GM23338 (cell line): Measurements from ENCODE around the gene NDC1.

Source experiments
- JUNB ChIP-seq: IDR thresholded peaks from one replicate; pipeline ENCODE4 v1.6.1; 2016; ENCODE audit warnings: antibody characterized with exemption; ENCODE audit not compliant: unreplicated experiment
- TF ChIP-seq, protein P1 (sequence below), 2 experiments: fragments of 200-600 bp in 1 of 2; sonication (generic) in 1 of 2; conservative IDR thresholded peaks; 2 replicates each; pipeline versions ENCODE4 v1.5.1 to v1.6.1; 2016 to 2017; ENCODE audit warnings: antibody characterized with exemption in 2 of 2, low read depth in 2 of 2, mild to moderate bottlenecking in 2 of 2, moderate library complexity in 1 of 2
- TF ChIP-seq, protein P2 (sequence below): IDR thresholded peaks from one replicate; pipeline ENCODE4 v1.6.1; 2018; ENCODE audit warnings: antibody characterized with exemption; ENCODE audit not compliant: unreplicated experiment

DNA sequence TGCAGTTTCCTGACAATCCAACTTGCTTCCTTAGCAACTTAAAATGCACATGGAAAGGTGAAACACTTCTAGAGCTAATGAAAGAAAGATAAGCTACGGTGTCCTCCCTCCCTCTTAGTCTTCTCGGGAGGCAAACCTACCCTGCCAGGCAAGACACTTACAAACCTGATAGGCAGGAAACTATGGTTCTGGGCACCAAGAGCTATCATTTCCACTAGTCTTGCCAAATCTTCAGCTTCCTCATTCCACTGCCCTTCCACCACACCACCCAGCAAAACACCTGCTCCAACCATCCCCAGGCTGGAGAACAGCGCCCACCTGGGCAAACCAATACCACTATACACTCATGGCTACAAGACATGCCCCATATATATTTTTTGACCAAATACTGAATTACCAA lies 15.2 kb downstream of the NDC1 start:
- TF ChIP-seq, protein P1, sequence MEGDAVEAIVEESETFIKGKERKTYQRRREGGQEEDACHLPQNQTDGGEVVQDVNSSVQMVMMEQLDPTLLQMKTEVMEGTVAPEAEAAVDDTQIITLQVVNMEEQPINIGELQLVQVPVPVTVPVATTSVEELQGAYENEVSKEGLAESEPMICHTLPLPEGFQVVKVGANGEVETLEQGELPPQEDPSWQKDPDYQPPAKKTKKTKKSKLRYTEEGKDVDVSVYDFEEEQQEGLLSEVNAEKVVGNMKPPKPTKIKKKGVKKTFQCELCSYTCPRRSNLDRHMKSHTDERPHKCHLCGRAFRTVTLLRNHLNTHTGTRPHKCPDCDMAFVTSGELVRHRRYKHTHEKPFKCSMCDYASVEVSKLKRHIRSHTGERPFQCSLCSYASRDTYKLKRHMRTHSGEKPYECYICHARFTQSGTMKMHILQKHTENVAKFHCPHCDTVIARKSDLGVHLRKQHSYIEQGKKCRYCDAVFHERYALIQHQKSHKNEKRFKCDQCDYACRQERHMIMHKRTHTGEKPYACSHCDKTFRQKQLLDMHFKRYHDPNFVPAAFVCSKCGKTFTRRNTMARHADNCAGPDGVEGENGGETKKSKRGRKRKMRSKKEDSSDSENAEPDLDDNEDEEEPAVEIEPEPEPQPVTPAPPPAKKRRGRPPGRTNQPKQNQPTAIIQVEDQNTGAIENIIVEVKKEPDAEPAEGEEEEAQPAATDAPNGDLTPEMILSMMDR (conservative IDR thresholded peaks at IDR 0.05; ENCODE audit: low read depth in 2 of 2): no peak
- TF ChIP-seq JUNB: no peak
- TF ChIP-seq, protein P2, sequence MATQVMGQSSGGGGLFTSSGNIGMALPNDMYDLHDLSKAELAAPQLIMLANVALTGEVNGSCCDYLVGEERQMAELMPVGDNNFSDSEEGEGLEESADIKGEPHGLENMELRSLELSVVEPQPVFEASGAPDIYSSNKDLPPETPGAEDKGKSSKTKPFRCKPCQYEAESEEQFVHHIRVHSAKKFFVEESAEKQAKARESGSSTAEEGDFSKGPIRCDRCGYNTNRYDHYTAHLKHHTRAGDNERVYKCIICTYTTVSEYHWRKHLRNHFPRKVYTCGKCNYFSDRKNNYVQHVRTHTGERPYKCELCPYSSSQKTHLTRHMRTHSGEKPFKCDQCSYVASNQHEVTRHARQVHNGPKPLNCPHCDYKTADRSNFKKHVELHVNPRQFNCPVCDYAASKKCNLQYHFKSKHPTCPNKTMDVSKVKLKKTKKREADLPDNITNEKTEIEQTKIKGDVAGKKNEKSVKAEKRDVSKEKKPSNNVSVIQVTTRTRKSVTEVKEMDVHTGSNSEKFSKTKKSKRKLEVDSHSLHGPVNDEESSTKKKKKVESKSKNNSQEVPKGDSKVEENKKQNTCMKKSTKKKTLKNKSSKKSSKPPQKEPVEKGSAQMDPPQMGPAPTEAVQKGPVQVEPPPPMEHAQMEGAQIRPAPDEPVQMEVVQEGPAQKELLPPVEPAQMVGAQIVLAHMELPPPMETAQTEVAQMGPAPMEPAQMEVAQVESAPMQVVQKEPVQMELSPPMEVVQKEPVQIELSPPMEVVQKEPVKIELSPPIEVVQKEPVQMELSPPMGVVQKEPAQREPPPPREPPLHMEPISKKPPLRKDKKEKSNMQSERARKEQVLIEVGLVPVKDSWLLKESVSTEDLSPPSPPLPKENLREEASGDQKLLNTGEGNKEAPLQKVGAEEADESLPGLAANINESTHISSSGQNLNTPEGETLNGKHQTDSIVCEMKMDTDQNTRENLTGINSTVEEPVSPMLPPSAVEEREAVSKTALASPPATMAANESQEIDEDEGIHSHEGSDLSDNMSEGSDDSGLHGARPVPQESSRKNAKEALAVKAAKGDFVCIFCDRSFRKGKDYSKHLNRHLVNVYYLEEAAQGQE: no peak
